ENCODE results near the gene NPTX1.

DNA sequence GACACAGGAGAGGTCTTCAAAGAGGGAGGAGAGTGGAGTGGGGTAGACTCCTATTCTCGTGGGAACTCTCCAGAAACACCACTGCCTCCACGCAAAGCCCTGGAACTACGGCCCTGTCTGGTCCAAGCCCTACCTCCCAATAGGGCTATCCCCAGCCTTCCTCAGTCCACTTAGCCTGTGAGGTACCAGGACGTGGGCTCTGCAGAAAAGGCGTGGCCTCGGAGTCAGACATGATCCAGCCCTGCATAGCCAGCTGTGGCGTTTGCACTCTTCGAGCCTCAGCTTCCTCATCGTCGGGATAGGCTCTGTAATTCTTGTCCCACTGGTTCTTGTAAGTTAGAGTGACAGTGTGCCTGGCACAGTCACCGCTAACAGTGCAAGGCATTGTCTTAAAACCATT lies 47.6 kb downstream of the NPTX1 start:
- TF ChIP-seq CTCF (IDR thresholded peaks at IDR 0.05; ENCODE audit: low read depth, low read length, poor library complexity, severe bottlenecking) (no peak), EZH2phosphoT487 (IDR thresholded peaks at IDR 0.05; ENCODE audit: borderline replicate concordance, low read length) (no peak)

Data from DOHH2 (cell line).